Hepatocyte (in vitro differentiated cells): ENCODE measurements around the gene MAP3K2. TPM values are rescaled to one million over a fixed set of nuclear protein-coding genes. Genes with fewer than 3 reads are reported as not detected.

Source experiments
- DNase-seq: peaks from one replicate; pipeline ENCODE4 v3.0.0-alpha.2; 2016; ENCODE audit warnings: low spot score
- H2AFZ ChIP-seq: fragments of 200-600 bp; sonication (generic); 2 replicates; pipeline ENCODE4 v1.6.0; 2016; ENCODE audit warnings: antibody characterized with exemption, mild to moderate bottlenecking
- H3K27ac ChIP-seq: fragments of 200-600 bp; sonication (generic); 2 replicates; pipeline ENCODE4 v1.5.1; 2016; ENCODE audit warnings: mild to moderate bottlenecking
- H3K27me3 ChIP-seq: fragments of 200-600 bp; sonication (generic); 2 replicates; pipeline ENCODE4 v1.6.1; 2016
- H3K36me3 ChIP-seq: fragments of 200-600 bp; sonication (generic); replicated peaks from 2 replicates; pipeline ENCODE4 v1.5.1; 2016; ENCODE audit warnings: low read depth; ENCODE audit not compliant: insufficient read depth
- H3K4me1 ChIP-seq: fragments of 200-600 bp; sonication (generic); 2 replicates; pipeline ENCODE4 v1.5.1; 2016; ENCODE audit warnings: mild to moderate bottlenecking, moderate library complexity; ENCODE audit not compliant: insufficient read depth
- H3K4me2 ChIP-seq: fragments of 200-600 bp; sonication (generic); 2 replicates; pipeline ENCODE4 v1.6.0; 2016
- H3K4me3 ChIP-seq: fragments of 200-600 bp; sonication (generic); 2 replicates; pipeline ENCODE4 v1.5.1; 2016; ENCODE audit warnings: mild to moderate bottlenecking
- H3K79me2 ChIP-seq: fragments of 200-600 bp; sonication (generic); 2 replicates; pipeline ENCODE4 v1.6.0; 2017; ENCODE audit warnings: mild to moderate bottlenecking
- H3K9me2 ChIP-seq: fragments of 200-600 bp; sonication (generic); replicated peaks from 2 replicates; pipeline ENCODE4 v1.6.0; 2017; ENCODE audit warnings: mild to moderate bottlenecking; ENCODE audit not compliant: insufficient read depth
- H3K9me3 ChIP-seq: fragments of 200-600 bp; sonication (generic); 2 replicates; pipeline ENCODE4 v1.5.1; 2016; ENCODE audit warnings: low read depth, mild to moderate bottlenecking
- H4K20me1 ChIP-seq: fragments of 200-600 bp; sonication (generic); 2 replicates; pipeline ENCODE4 v1.6.0; 2016; ENCODE audit warnings: mild to moderate bottlenecking; ENCODE audit not compliant: insufficient read depth, poor library complexity, severe bottlenecking
- CTCF ChIP-seq: fragments of 200-600 bp; sonication (generic); IDR thresholded peaks from 2 replicates; pipeline ENCODE4 v1.5.1; 2016; ENCODE audit warnings: antibody characterized with exemption, mild to moderate bottlenecking; ENCODE audit not compliant: poor library complexity
- EZH2 ChIP-seq: fragments of 200-600 bp; sonication (generic); IDR thresholded peaks from 2 replicates; pipeline ENCODE4 v1.6.1; 2016; ENCODE audit warnings: antibody characterized with exemption, mild to moderate bottlenecking, borderline replicate concordance
- EZH2phosphoT487 ChIP-seq: fragments of 200-600 bp; sonication (generic); IDR thresholded peaks from one replicate; pipeline ENCODE4 v1.6.1; 2018; ENCODE audit warnings: antibody characterized with exemption, mild to moderate bottlenecking, low read depth, moderate library complexity; ENCODE audit not compliant: unreplicated experiment, severe bottlenecking
- WGBS: methylation state at CpG from one replicate; pipeline ENCODE4 v1.1.6; 2016; ENCODE audit warnings: low lambda C conversion rate; ENCODE audit errors: missing lambda C conversion rate; 5-methylcytosine and 5-hydroxymethylcytosine counted together
- polyA plus RNA-seq: library from polyadenylated mRNA; unstranded; fragments of >200 nt; fragmentation: Nextera tagmentation; extraction: Ambion mirVana; gene quantifications from 2 replicates; pipeline ENCODE4 v1.2.1, GENCODE V29; 2016
- total RNA-seq: library from RNA; depleted of rRNA; stranded (reverse); fragments of >200 nt; gene quantifications from 2 replicates; pipeline ENCODE4 v1.2.3, GENCODE V29; 2014

MAP3K2 gene
- total and polyA plus RNA-seq, 2 experiments from 2014 or later, result 28.5 to 52.5 TPM

- H3K4me1 ChIP-seq, result no peaks in the 10 kb centered on the region
- H3K79me2 ChIP-seq, result peaks cover 4% of the 10 kb centered on the region
- TF ChIP-seq EZH2 (no peak), CTCF (no peak), EZH2phosphoT487 (no peak)
- H3K36me3 ChIP-seq, result no peaks in the 10 kb centered on the region
- whole genome bisulfite sequencing, result 94% methylated on average over 16 of the region's 16 CpGs
- no peak overlapping the region for H3K4me3 ChIP-seq
- no peaks in the 10 kb centered on the region for H3K9me2 ChIP-seq
- DNase-seq, result no peak
- no peak overlapping the region for H3K4me2 ChIP-seq
- no peak overlapping the region for H3K27ac ChIP-seq
- no peak overlapping the region for H2AFZ ChIP-seq
- H3K9me3 ChIP-seq, result no peaks in the 10 kb centered on the region
- no peaks in the 10 kb centered on the region for H3K27me3 ChIP-seq
- no peaks in the 10 kb centered on the region for H4K20me1 ChIP-seq
Measured at GRCh38 chr2:127425540-127426490, 38.0 kb upstream of the MAP3K2 start.

GRCh38 chr2:127424598-127425520 is 37.1 kb upstream of the MAP3K2 start:
- H3K4me3 ChIP-seq, result no peak overlapping the region

GRCh38 chr2:127423880-127424279 is 36.1 kb upstream of the MAP3K2 start:
- 80% methylated on average over 1 of the region's 1 CpG for WGBS
- H3K4me1 ChIP-seq, result no peaks in the 10 kb centered on the region
- H3K4me3 ChIP-seq, result peak overlapping the region; percentile 4

More at GRCh38 chr2:127424598-127425520, 37.1 kb upstream of the MAP3K2 start:
- H3K9me2 ChIP-seq, result no peaks in the 10 kb centered on the region
- H3K27ac ChIP-seq, result no peak overlapping the region
- H3K36me3 ChIP-seq, result no peaks in the 10 kb centered on the region
- H3K79me2 ChIP-seq, result peaks cover 4% of the 10 kb centered on the region
- no peaks in the 10 kb centered on the region for H4K20me1 ChIP-seq
- H3K4me2 ChIP-seq, result peak overlapping the region; percentile 99
- no peak for DNase-seq
- no peak overlapping the region for H2AFZ ChIP-seq
- no peaks in the 10 kb centered on the region for H3K9me3 ChIP-seq
- H3K4me1 ChIP-seq, result no peaks in the 10 kb centered on the region
- TF ChIP-seq CTCF, result no peak
- no peak for TF ChIP-seq EZH2phosphoT487
- TF ChIP-seq EZH2, result no peak
- no peaks in the 10 kb centered on the region for H3K27me3 ChIP-seq
- 77% methylated on average over 13 of the region's 13 CpGs for WGBS

More at GRCh38 chr2:127423880-127424279, 36.1 kb upstream of the MAP3K2 start:
- peak overlapping the region; percentile 68 for H3K27ac ChIP-seq
- DNase-seq, result no peak
- no peaks in the 10 kb centered on the region for H3K27me3 ChIP-seq
- TF ChIP-seq CTCF (no peak), EZH2 (no peak), EZH2phosphoT487 (no peak)
- peak overlapping the region; percentile 87 for H2AFZ ChIP-seq
- H3K79me2 ChIP-seq, result peaks cover 4% of the 10 kb centered on the region
- no peaks in the 10 kb centered on the region for H4K20me1 ChIP-seq
- peak overlapping the region; percentile 99 for H3K4me2 ChIP-seq
- no peaks in the 10 kb centered on the region for H3K36me3 ChIP-seq
- H3K9me3 ChIP-seq, result no peaks in the 10 kb centered on the region
- H3K9me2 ChIP-seq, result no peaks in the 10 kb centered on the region
